ENCODE results near the gene PTPRQ. TPM values are rescaled to one million over a fixed set of nuclear protein-coding genes. Genes with fewer than 3 reads are reported as not detected.
A peak's percentile ranks its signal among the peaks of the same experiment; 100 is the strongest.
"Not testable (repeated sequence)": the region's sequence is repeated elsewhere in the genome, so short reads cannot be mapped to it uniquely, and the experiment has no call there.

PTPRQ gene
- total RNA-seq, 1 donor from 2014 or later, result 7.8 TPM

DNA sequence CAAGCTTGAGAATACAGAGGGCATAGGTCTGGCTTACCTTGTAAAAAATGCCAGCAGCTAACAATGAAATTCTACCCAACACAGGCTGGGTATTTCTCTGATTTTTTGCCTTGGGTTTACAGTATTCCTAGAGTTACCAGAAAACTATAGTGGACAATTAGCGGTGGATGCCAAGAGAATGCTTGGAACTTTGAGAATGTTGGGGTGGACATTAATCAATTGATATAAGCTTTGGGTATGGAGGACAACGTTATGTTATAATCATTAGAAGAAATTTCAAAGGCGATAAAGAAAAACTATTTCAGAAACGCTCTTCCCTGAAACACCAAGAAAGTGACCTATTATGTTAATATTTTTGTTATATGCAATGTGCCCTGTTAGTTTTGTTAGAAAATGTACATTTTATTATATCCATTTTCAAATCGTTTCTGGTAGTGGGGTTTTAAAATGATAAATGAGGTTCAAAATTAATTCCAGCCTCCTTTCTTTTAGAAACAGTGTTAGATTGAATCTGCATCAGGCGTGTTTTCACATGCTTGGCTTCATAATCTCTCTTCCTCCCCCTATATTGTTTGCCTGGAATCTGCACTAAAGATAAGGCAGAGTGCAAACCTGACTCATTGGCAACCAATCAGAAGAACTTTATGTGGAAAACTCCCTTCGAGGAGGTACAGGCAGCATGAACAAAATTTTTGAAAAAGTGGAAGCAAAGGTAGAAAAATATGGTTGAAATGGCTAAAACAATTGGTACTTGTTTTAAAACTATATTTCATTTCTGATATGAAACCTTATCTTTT lies 1.4 kb upstream of the PTPRQ start:
- DNase-seq (no peak), ATAC-seq (peak in 1 of 2 donors; percentile 75)
- Histone ChIP-seq H3K27me3 (ENCODE audit: low read depth) (no peaks in the 10 kb centered on the region), H3K4me1 (no peaks in the 10 kb centered on the region), H3K36me3 (no peaks in the 10 kb centered on the region), H3K27ac (no peak overlapping the region), H3K4me3 (no peak overlapping the region), H3K9me3 (no peaks in the 10 kb centered on the region)
- TF ChIP-seq, protein P1, sequence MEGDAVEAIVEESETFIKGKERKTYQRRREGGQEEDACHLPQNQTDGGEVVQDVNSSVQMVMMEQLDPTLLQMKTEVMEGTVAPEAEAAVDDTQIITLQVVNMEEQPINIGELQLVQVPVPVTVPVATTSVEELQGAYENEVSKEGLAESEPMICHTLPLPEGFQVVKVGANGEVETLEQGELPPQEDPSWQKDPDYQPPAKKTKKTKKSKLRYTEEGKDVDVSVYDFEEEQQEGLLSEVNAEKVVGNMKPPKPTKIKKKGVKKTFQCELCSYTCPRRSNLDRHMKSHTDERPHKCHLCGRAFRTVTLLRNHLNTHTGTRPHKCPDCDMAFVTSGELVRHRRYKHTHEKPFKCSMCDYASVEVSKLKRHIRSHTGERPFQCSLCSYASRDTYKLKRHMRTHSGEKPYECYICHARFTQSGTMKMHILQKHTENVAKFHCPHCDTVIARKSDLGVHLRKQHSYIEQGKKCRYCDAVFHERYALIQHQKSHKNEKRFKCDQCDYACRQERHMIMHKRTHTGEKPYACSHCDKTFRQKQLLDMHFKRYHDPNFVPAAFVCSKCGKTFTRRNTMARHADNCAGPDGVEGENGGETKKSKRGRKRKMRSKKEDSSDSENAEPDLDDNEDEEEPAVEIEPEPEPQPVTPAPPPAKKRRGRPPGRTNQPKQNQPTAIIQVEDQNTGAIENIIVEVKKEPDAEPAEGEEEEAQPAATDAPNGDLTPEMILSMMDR (IDR thresholded peaks at IDR 0.05), result no peak
- intact Hi-C loops (cut with DNase I), result no loop called here

DNA sequence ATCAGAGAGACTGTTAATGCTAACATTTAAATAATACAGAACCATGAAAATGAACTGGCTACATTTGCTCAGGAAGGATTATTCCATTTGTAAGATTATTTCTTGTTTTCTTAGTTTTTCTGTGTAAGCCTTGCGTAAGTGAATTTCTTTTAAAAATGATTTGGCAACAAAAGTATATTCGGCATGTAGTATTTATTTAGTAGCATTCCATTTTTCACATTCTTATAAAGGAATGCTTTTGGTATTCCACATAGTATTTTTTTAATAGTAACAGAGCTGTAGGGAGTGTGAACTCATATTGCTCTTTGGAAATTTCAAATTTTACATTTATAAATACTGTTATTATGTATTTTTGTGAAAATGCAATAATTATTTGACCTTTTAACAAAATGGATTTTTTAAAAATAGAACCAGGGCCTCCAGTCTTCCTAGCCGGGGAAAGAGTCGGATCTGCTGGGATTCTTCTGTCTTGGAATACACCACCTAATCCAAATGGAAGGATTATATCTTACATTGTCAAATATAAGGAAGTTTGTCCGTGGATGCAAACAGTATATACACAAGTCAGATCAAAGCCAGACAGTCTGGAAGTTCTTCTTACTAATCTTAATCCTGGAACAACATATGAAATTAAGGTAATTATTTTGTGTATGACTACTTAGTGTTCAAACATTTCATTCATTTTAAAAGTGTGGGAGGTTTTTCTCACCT lies 1.2 kb downstream of the PTPRQ start:
- no peaks in the 10 kb centered on the region for H3K4me1 ChIP-seq
- peak overlapping the region; percentile 28 for H3K4me3 ChIP-seq
- no peaks in the 10 kb centered on the region for H3K36me3 ChIP-seq
- intact Hi-C loops (cut with DNase I), result no loop called here
- H3K9me3 ChIP-seq, result no peaks in the 10 kb centered on the region
- H3K27me3 ChIP-seq (ENCODE audit: low read depth), result no peaks in the 10 kb centered on the region
- TF ChIP-seq, protein P1 (IDR thresholded peaks at IDR 0.05), result no peak
- peak; percentile 52 to 72 for ATAC-seq
- H3K27ac ChIP-seq, result no peak overlapping the region
- no peak for DNase-seq

DNA sequence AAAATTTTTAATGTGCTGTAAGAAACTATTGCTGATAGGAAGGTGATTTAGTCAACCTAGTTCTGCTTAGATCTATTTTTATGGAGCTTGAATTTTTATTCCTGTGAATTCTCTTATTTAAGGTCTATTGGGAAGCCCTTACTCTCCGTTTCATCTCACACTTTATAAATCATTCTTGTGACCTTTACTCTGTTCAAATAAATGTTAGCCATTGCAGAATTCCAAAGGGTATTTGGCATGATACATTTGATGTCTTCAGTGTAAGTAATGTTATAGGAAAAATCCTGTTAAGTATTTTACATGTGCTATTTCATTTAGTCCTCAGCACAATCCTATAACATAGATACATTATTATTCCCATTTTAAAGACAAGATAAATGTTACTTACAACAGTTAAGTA lies 12.5 kb downstream of the PTPRQ start:
- no peaks in the 10 kb centered on the region for H3K9me3 ChIP-seq
- H3K4me1 ChIP-seq, result no peaks in the 10 kb centered on the region
- no peaks in the 10 kb centered on the region for H3K36me3 ChIP-seq
- TF ChIP-seq, protein P1 (IDR thresholded peaks at IDR 0.05), result no peak
- no peak for DNase-seq
- H3K27ac ChIP-seq, result no peak overlapping the region
- intact Hi-C loops (cut with DNase I), result no loop called here
- no peak for ATAC-seq
- no peaks in the 10 kb centered on the region for H3K27me3 ChIP-seq (ENCODE audit: low read depth)
- no peak overlapping the region for H3K4me3 ChIP-seq

DNA sequence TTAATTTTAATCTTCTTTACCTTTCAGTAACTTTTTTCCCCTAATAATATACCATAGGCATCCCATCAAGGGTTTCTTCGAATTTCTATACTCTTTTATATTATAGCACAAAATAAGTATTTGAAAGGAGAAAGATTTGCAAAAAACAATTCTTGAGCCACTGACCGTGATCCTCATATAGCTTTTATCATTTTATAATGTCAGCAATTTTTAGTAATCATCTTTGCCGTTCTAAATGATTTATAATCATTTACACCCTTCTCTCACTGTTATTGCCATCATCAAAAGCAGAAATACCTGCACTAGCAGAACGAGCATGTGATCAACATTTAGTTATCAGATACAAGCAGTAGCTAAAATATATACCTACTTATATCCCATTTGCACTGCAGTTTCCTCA lies 16.9 kb downstream of the PTPRQ start:
- TF ChIP-seq, protein P1 (IDR thresholded peaks at IDR 0.05), result no peak
- ATAC-seq, result no peak
- intact Hi-C loops (cut with DNase I), result no loop called here
- no peak overlapping the region for H3K27ac ChIP-seq
- no peak overlapping the region for H3K4me3 ChIP-seq
- no peaks in the 10 kb centered on the region for H3K36me3 ChIP-seq
- H3K9me3 ChIP-seq, result no peaks in the 10 kb centered on the region
- H3K27me3 ChIP-seq (ENCODE audit: low read depth), result no peaks in the 10 kb centered on the region
- DNase-seq, result no peak
- H3K4me1 ChIP-seq, result no peaks in the 10 kb centered on the region

DNA sequence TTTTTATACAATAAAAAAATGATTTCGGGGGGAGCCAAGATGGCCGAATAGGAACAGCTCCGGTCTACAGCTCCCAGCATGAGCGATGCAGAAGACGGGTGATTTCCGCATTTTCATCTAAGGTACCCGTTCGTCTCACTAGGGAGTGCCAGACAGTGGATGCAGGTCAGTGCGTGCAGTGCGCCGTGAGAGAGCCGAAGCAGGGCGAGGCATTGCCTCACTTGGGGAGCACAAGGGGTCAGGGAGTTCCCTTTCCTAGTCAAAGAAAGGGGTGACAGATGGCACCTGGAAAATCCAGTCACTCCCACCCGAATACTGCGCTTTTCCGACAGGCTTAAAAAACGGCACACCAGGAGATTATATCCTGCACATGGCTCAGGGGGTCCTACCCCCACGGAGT lies 17.8 kb downstream of the PTPRQ start:
- H3K9me3 ChIP-seq; H3K36me3 ChIP-seq; ATAC-seq; H3K27me3 ChIP-seq (ENCODE audit: low read depth); DNase-seq; H3K4me3 ChIP-seq; H3K4me1 ChIP-seq; intact Hi-C loops (cut with DNase I); H3K27ac ChIP-seq: not testable (repeated sequence)

DNA sequence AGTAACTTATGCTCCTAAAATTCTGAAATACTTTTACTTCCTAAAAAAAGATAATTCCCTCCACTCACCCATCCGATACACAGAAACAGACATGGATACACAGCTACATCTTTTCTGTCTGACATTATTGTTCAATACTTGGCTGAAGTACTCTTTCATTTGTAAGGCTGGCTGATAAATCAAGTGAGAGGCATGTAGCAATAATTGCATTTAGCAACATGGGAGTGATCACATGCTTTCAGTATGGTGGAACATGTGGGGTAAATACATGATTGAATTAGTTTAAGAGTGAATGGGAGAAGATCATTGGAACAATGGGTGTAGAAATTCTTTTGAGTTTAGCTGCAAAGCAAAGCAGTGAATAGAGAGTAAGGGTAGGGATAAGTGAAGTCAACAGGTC lies 25.6 kb downstream of the PTPRQ start:
- Histone ChIP-seq H3K4me1 (no peaks in the 10 kb centered on the region), H3K9me3 (no peaks in the 10 kb centered on the region), H3K4me3 (no peak overlapping the region), H3K27me3 (ENCODE audit: low read depth) (no peaks in the 10 kb centered on the region), H3K27ac (no peak overlapping the region), H3K36me3 (no peaks in the 10 kb centered on the region)
- DNase-seq (no peak), ATAC-seq (no peak)
- intact Hi-C loops (cut with DNase I), result no loop called here
- TF ChIP-seq, protein P1 (IDR thresholded peaks at IDR 0.05), result no peak
